Measurements from ENCODE around the gene IRAG1. TPM values are rescaled to one million over a fixed set of nuclear protein-coding genes. Genes with fewer than 3 reads are reported as not detected.

Gene IRAG1
- total RNA-seq, 1 donor from 2014 or later, result 112 TPM

DNA sequence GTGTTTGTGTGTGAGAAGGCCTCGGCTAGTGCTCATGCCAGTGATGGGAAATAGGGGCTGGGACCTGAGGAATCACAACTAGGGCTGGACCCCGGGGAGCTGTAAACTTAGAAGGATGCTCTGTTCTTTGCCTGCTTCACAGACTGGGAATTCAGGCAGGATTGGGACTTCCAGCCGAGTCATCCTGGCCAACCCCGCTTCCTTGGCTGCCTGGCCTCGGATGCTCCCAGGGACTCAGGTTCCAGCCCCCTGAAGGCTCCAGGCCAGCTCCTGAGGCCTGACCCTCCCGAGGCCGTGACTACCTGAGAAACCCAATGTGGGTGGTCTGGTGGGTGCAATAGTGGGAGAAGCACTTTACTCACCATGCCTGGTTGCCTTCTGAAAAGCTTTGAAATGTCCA lies 44.7 kb downstream of the IRAG1 start:
- no peak for DNase-seq (ENCODE audit: low spot score)

GRCh38 chr11:10646681-10647355 lies 46.7 kb downstream of the IRAG1 start:
- no peak for DNase-seq (ENCODE audit: low spot score)

- no peak for DNase-seq (ENCODE audit: low spot score)
Observed at GRCh38 chr11:10646005-10646404, 47.5 kb downstream of the IRAG1 start.

DNA sequence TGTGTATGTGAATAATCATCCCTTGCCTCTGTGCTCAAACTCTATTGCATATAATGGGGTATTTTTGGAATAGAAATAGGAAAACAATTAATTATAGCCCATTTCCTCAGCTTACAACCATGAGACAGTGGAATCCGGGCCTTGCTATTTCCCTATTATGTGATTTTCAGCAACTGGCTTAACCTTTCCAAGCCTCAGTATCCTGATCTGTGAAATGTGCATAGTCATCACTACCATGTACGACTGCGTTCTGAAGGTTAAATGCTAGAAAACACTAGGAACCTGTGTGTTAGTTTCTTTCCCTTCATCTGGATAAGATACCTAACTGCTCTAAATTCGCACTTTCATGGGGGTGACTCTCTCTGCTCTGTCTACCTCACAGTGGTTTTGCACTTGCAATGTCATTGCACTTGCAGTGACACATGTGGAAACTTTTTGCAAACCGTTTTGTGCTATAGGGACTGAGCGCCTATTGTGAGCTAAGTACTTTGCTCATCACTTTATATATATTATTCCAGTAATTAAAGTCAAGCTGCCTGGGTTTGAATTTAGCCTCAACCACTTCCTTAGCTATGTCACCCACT lies 48.3 kb downstream of the IRAG1 start:
- no peak for DNase-seq (ENCODE audit: low spot score)

Other genes starting within 250 kb of the IRAG1 start
- 17.6 TPM for gene AMPD3, start 238.5 kb downstream of the IRAG1 start, total RNA-seq
- gene RNF141, start 152.6 kb downstream of the IRAG1 start, total RNA-seq, result 45.1 TPM
- 19.7 TPM for gene LYVE1, start 125.1 kb downstream of the IRAG1 start, total RNA-seq
- 32.2 TPM for gene CTR9, start 57.5 kb upstream of the IRAG1 start, total RNA-seq
- 1,058 TPM for gene EIF4G2, start 115.2 kb upstream of the IRAG1 start, total RNA-seq
- 39.1 TPM for gene ZBED5, start 164.3 kb upstream of the IRAG1 start, total RNA-seq